ENCODE measurements around the gene MYO5C.

DNA sequence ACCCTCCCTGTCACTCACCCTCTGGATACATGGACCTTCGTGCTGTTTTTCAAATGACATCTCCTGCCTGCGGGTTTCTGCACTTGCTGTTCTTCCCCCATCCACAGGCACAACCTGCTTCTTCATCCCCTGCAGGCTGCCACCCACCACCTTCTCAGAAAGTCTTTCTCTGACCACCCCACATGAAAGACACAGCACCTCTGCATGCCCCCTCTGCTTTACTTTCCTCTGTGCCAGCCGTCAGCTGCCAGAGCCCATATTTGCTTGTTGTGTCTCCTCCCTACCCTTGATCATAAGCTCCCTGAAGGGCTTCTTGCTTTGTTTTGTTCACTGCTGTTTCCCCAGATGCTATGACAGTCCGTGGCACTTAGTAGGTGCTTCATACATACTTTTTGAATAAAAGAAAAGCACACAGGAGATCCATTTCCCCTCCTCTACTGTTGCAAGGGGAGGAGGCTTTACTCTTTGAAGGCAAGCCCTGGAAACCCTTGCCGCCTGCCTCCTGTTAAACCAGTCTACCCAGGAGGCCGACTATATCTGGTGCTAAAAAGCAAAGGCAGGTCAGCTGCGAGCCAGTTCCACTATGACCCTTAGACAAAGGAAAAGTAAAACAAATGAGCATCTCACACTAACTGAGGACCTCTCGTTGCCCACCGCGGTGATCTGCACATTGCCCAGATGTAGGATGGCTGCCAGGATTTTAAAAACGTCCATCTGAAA lies 31.9 kb downstream of the MYO5C start:
- TF ChIP-seq, protein P1, sequence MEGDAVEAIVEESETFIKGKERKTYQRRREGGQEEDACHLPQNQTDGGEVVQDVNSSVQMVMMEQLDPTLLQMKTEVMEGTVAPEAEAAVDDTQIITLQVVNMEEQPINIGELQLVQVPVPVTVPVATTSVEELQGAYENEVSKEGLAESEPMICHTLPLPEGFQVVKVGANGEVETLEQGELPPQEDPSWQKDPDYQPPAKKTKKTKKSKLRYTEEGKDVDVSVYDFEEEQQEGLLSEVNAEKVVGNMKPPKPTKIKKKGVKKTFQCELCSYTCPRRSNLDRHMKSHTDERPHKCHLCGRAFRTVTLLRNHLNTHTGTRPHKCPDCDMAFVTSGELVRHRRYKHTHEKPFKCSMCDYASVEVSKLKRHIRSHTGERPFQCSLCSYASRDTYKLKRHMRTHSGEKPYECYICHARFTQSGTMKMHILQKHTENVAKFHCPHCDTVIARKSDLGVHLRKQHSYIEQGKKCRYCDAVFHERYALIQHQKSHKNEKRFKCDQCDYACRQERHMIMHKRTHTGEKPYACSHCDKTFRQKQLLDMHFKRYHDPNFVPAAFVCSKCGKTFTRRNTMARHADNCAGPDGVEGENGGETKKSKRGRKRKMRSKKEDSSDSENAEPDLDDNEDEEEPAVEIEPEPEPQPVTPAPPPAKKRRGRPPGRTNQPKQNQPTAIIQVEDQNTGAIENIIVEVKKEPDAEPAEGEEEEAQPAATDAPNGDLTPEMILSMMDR (conservative IDR thresholded peaks at IDR 0.05; ENCODE audit: low read depth, low read length) = no peak
- no peak for TF ChIP-seq EZH2 (IDR thresholded peaks at IDR 0.05; ENCODE audit: borderline replicate concordance, low read depth, low read length, poor library complexity, severe bottlenecking)

Measured in A673 (cell line).